NCI-H524 (cell line): ENCODE measurements around the gene CERS6.

ENCODE experiments used
- DNase-seq, 2 experiments: peaks; one replicate each; lab custom pipeline; 2025; lab: John Stamatoyannopoulos, UW

Gene CERS6

DNA sequence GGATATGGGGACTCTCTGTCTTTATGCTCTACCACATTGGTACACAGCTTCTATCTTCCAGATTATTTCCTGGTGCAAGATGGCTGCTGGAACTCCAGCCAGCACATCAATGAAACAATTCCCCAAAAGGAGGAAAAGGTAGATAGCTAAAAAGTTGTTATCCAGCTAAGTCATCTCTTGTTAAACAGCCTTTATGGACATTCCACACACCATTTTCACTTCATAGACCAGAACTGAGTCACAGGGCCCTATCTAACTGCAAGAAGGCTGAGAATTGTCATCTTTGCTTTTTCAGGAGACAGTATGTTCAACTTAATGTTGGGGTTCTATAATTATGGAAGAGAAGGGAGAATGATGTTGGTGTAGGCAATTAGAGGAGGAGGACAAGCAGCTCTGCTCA lies 213.1 kb downstream of the CERS6 start:
- DNase-seq: no peak

DNA sequence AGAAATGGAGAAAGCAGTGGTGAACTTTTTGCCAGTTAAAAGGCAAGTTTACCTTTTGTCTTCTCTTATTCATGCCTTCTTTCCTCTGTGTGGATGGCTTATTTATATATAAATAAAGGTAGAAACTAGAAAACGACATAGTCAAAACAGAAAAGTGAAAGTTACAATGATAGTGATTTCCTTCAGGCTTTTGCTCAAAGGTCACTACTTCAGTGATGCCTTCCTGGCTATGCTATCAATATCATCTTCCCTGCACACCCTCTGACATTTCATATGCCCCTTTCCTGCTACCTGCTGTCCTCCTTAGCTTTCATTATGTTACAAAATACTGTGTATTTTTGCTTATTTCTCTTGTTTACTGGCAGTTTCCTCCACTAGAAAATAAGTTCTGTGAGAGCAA lies 214.4 kb downstream of the CERS6 start:
- DNase-seq: no peak

DNA sequence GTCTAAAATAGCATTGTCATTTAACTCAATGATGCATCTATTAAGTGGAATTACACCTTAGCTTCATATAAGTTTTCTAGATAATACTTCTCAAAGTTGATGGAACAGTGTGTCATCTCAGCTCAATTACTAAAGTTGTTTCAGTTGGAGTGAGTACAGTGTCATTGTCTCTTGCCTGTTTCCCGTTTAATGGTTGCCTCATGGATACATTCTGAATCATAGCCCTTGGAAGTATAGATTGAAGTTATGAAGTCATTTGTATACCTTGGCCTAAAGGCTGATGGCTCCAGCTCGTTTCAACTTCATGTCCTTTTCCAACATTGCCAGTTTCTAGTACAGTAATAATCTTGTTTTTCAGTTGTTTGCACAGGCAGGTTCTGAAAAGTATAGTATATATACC lies 215.9 kb downstream of the CERS6 start:
- DNase-seq: no peak

DNA sequence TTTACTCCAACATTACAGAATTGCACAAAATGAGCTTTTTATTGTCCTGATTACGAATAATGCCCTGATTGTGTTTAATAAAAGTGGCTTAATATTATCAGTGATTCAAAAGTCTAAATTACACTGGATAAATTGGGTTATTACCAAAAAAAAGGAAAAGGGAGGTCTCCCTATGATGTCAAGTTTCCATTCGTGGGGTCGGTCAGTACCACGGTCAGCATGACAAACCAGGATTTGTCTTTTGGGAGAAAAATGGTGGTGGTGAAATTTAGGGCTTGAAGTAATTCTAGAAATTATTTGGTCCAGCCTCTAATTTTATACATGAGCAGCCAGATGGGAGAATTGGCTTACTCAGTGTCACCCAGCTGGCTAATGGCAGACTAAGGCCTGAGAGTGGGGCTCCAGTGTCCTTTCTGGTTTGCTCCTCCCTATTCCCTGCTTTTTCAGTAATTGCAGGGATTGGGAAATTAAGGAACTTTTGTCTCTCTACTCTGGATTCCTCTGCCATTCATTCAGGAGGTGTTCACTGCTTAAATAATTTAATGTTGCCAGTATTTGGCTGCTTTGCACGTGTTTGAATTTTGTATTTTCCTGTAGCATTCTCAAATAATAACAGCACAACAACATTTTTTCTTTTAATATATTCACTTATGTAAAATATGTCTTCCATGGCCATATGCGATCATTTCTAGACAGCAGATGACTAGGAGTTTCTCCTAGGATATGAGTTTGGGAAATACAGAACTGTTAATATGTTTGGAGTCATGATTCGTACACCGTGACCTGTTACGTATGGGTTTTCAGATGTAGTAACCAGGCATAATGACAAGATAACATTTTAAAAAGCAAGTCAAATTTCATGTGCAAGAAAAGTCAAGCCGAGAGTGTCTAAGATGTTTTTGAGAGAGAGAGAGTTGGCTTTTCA lies 217.5 kb downstream of the CERS6 start:
- DNase-seq: peak; percentile 60 to 77

DNA sequence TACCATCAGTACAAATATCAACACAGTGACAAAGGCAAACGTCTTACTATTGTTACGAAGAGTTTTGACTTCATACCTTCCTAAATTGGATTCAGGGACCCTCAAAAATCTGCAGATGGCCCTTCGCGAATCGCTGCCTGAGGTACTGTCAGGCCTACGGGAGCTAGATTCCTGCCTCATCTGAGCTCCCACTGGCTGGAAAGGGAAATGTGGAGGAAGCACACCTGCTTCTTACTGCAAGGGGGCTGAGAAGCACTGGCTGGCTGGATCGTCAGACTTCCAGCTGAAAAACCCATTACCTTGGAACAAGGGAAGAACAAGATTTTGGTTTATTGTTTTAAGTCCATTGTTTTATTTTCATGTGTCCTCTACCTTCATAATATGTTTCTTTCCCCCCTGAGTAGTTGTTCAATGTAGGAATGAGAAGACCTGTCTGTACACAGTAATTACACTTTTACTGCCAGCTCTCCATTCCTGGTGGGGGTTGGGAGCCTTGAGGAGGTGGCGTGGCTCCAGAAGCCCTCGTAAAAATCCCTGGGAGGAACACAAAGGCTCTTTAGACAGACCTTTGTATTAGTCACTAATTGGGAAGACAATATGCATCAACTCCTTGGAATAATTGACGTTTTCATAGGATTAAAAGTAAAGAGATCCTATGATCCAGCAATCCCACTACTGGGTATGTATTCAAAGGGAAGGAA lies 222.2 kb downstream of the CERS6 start:
- DNase-seq: peak in 1 of 2 experiments; percentile 35

DNA sequence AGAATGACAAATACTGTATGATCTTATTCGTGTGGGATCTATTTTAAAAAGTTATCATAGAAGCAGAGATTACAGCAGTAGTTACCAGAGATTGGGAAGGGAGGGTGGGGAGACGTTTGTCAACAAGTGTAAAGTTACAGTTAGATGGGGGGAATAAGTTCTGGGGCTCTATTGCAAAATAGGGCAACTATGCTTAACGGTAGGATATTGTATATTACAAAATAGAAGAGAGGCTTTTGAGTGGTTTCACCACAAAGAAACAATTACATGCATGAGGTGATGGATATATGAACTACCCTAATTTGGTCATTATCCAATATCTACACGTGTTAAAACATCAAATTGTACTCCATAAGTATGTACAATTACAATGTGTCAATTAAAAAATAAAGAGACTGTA lies 223.0 kb downstream of the CERS6 start:
- DNase-seq: no peak

- DNase-seq: no peak
Measured at GRCh38 chr2:168679741-168680310, 223.8 kb downstream of the CERS6 start.

DNA sequence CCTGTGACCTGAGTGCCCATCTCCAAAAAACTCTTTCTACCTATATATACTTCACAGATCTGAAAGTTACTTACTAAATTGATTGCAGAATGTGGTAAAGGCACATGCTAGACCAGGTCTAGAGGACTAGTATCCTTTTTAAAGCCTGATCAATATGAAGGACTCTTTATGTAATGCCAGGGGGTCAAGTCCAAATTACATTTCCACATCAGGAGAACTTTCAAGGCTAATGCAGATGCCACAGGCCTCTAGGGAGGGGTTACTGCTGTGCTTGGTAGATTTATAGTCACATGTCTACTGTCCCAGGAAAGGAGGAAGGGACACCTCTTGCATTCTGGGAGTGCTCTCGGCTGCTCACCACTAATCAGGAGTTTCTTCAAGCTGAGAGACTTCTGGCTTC lies 227.9 kb downstream of the CERS6 start:
- DNase-seq: no peak

- DNase-seq: no peak
Measured at GRCh38 chr2:168684921-168685599, 229.0 kb downstream of the CERS6 start.

DNA sequence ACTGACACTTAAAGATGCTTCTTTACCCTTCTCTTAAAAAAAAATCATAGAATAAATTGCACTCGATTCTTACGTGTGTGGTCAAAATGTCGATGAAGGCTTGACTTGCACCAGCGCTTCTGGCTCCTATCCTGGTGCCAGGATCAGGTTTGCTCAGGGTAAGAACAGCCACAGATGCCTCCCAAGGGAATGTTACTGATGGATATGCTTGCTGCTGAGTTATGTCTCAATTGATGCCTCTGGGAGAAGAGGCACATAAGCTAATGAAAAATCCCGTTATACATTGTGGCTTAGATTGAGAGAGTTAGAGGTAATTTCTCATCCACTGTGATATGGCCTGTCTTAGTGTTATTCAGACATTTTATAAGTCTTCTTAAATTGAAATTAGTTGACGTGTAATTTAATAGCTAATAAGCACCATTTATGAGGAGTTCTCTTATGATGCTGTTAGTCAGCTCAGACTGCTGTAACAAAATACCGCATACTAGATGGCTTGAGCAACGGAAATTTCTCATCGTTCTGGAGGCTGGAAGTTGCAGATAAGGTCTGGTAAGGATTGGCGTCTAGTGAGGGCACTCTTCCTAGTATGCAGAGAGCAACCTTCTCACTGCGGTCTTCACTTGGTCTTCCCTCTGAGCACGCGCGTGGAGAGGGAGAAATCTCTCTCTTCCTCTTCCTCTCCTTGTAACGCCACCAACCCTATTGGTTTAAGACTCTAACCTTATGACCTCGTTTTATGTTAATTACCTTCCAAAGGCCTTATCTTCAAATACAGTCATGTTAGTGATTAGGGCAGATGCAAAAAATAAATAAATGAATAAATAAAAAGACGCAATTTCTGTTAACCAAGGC lies 229.8 kb downstream of the CERS6 start:
- DNase-seq: peak in 1 of 2 experiments; percentile 26

DNA sequence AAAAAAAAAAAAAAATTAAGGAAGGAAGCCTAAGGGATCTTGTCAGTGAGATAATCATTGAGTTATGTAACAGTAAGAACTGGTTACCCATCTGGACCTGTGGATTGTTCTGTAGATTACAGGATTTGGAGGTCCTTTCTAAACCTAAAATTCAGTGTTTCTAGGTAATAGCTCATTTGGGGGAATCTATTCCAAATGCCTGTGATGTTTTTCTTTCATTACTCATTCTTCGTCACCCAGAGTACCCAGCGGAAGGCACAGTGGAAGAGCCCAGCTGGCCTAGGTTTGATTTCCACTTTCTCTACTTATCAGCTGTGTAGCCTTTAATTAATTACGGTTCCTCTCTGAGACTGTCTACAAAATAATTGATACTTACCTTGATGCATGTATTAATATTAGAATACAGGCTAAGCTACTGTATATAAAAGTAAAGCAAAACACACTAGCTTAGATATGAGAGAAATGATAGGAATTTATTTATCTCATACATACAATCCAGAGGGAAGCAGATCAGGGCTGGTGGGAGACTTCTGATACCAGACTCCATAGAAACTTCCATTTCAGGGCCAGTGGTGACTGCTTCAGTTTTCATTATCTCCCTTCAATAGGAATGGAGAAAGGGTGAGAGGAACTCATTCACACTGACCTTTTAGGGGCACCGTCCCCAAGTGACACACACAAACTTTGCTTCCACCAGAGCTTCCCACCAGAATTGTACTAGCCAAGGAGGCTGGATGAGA lies 230.6 kb downstream of the CERS6 start:
- no peak for DNase-seq

- DNase-seq: peak; percentile 14 to 64
Measured at GRCh38 chr2:168687314-168687713, 231.2 kb downstream of the CERS6 start.

DNA sequence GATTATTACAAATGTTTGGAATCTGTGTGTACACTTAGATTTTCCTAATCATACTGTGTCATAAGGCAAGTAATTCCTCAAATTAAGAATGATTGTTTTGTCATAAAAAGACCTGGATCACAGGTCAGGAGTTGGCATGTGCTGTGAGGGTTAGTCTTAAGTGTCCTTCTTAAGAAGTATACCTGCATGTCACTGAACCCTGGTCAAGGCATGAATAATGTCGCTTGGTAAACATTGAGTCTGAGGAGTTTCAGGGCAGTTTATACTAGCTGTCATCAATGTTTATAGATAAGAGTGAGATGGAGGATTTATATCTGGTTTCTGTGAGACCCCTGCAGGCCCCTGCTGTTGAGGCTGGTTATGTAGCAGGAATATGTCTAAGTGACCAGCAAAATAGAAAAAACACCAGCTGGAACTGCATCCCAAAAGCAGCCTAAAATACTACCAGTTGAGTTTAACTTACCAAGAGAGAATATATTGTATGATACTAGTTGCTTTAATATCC lies 234.4 kb downstream of the CERS6 start:
- DNase-seq: no peak

DNA sequence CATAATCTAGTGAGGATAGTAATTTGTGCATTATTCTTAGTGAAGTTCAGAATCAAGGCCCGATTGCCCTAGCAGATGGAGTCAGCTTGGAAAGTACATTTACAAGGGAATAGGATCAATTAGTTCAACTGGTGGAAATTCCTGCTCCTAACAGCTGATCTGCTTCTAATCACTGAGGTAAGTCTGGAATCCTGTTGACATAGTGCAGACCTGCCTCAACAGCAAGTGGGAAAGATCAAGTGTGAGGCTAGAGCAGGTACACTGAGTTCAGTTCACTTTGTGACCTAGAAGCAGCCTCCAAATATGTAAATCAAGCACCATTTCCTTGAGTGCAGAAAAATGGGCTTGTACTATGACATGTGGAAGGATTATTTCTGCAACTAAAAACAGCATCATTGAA lies 235.1 kb downstream of the CERS6 start:
- no peak for DNase-seq

GRCh38 chr2:168692132-168692744 lies 236.2 kb downstream of the CERS6 start:
- DNase-seq: no peak

DNA sequence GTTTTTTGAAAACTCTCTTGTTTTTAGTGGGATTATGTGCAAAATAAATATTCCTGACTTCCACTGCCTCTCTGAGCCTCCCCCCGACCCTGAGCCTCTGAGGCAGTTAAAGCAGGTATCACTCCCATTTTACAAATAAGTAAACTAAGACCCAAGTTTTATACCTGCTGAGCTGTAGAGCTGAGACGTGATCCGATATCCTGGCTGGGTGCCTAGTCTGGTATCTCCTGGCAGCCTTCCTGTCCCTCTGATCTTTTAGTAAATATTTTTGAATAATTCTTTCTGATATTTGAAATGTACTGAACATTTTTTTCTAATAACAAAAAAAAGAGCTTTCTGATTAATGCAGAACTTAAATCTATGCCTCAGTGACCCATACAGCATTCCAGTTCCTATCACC lies 238.1 kb downstream of the CERS6 start:
- no peak for DNase-seq

- DNase-seq: no peak
Measured at GRCh38 chr2:168694866-168695265, 238.8 kb downstream of the CERS6 start.

DNA sequence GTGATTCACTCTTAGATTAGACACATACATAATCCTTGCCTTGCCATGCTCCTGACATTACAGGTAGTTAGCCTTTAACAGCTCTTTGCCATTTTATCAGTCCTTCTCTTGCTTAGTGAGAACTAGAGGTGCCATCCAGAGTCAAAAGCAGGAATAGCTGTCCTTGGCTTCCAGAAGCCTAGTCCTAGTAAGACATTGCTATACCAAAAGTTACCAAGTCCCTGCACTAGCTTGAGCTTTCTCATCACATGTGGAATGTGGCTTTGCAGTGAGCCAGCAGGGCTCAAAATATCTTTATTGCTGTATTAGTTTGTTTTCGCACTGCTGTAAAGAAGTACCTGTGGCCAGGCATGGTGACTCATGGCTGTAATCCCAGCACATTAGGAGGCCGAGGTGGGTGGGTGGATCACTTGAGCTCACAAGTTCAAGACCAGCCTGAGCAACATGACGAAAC lies 241.6 kb downstream of the CERS6 start:
- no peak for DNase-seq

DNA sequence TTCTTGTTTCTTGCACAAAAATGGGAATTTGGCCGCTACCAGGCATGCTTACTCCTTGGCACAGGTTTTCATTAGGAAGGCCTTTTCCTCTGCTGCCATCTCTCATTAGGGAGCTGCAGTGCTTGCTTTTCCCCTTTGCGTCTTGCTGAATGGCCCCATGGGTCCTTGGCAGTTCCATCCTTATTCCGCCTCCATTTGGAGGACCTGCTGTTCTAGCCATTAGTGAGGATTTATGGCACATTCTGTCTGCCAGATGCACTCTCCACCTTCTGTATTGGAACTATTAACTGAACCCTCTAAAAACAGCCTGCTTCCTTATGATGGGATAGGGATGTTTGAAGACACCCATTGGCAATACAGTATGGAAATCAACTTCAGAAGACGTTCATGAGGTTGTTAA lies 242.9 kb downstream of the CERS6 start:
- DNase-seq: peak; percentile 95

DNA sequence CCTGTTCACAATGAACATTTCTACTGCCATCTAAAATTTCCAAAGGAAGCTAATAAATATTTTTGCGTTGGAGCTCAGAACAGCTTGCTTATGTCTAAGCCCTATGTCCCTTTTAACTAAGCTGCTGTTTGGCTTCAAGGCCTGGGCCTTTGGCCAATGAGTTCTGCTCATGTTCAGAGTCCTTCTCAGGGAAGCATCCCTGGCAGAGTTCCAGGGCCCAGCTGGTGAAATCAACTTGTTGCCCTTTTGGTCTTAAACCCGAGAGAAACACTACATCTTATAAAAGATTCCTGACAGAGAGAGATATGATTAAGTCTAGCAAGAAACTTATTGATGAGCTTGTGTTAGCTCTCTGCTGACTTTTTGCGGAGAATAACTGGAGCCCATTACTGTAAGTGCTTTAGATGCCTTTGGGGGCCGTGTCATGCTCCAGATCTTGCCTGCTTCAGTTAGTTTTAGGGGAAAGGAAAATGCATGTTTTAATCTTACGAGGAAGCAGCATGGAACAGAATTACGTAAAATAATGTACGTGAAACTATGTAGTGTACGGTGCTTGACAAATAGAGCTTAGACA lies 243.9 kb downstream of the CERS6 start:
- peak; percentile 90 to 97 for DNase-seq
